K562 (cell line): ENCODE results near the gene CLCN6. TPM values are rescaled to one million over a fixed set of nuclear protein-coding genes. Genes with fewer than 3 reads are reported as not detected.

Experiments
- CREM ChIP-seq: IDR thresholded peaks from 2 replicates; pipeline ENCODE4 v1.6.1; 2014; ENCODE audit warnings: antibody characterized with exemption, low read depth
- EP300 ChIP-seq: IDR thresholded peaks from 2 replicates; pipeline ENCODE4 v1.6.1; 2012; ENCODE audit warnings: low read length, improper control_type of control experiment
- EWSR1 ChIP-seq: fragments of 450-650 bp; IDR thresholded peaks from 2 replicates; pipeline ENCODE4 v1.6.1; 2018; ENCODE audit warnings: borderline replicate concordance, mild to moderate bottlenecking, low read depth, moderate library complexity; ENCODE audit not compliant: partially characterized antibody
- HMGN3 ChIP-seq: IDR thresholded peaks from 2 replicates; pipeline ENCODE4 v1.6.1; 2011; ENCODE audit warnings: borderline replicate concordance, low read depth, mild to moderate bottlenecking, mixed read lengths, low read length; ENCODE audit not compliant: insufficient read length; ENCODE audit errors: extremely low read depth
- HNRNPH1 ChIP-seq: fragments of 200-400 bp; formaldehyde crosslinking; optimal IDR thresholded peaks from 2 replicates; pipeline ENCODE3; 2017; ENCODE audit warnings: low read depth, mild to moderate bottlenecking, low read length, moderate library complexity
- HSF4 ChIP-seq: fragments of 250-450 bp; sonication (Bioruptor Pico); IDR thresholded peaks from 2 replicates; pipeline ENCODE4 v2.1.2; 2022; ENCODE audit warnings: mild to moderate bottlenecking, moderate library complexity, borderline replicate concordance
- KLF6 ChIP-seq: fragments of 250-450 bp; sonication (Bioruptor Pico); IDR thresholded peaks from 2 replicates; pipeline ENCODE4 v1.4.0; 2020; ENCODE audit warnings: mild to moderate bottlenecking, moderate library complexity, borderline replicate concordance
- MAFG ChIP-seq: fragments of 450-650 bp; conservative IDR thresholded peaks from 2 replicates; pipeline ENCODE4 v1.6.1; 2016; ENCODE audit warnings: missing genetic modification characterization, missing compliant biosample characterization
- MBD2 ChIP-seq: sonication (generic); IDR thresholded peaks from 2 replicates; pipeline ENCODE4 v1.6.1; 2016; ENCODE audit warnings: low read depth, borderline replicate concordance
- MYBL2 ChIP-seq, 2 experiments: fragments of 450-650 bp in 1 of 2; sonication (generic) in 1 of 2; formaldehyde crosslinking in 1 of 2; IDR thresholded peaks; 2 replicates each; pipeline versions ENCODE4 v1.6.1 to v1.8.1; 2017 to 2022; ENCODE audit warnings: borderline replicate concordance in 1 of 2, inconsistent platforms in 1 of 2, low read depth in 1 of 2, mild to moderate bottlenecking in 1 of 2, missing genetic modification reagents in 1 of 2, moderate library complexity in 1 of 2
- NELFE ChIP-seq: IDR thresholded peaks from 2 replicates; pipeline ENCODE4 v1.6.1; 2011; ENCODE audit warnings: mild to moderate bottlenecking; ENCODE audit not compliant: insufficient read depth, insufficient read length
- PML ChIP-seq: IDR thresholded peaks from 2 replicates; pipeline ENCODE4 v1.6.1; 2012; ENCODE audit warnings: low read length, inconsistent platforms
- PPARD ChIP-seq: fragments of 250-450 bp; sonication (Bioruptor Pico); IDR thresholded peaks from 2 replicates; pipeline ENCODE4 v1.8.0; 2022; ENCODE audit warnings: inconsistent platforms, mild to moderate bottlenecking, moderate library complexity
- PTTG1 ChIP-seq: fragments of 450-650 bp; IDR thresholded peaks from 2 replicates; pipeline ENCODE4 v1.6.1; 2016; ENCODE audit warnings: low read depth, mild to moderate bottlenecking, missing genetic modification characterization, missing compliant biosample characterization
- SMAD4 ChIP-seq: fragments of 250-450 bp; sonication (Bioruptor Pico); conservative IDR thresholded peaks from 2 replicates; pipeline ENCODE4 v1.8.0; 2021; ENCODE audit warnings: inconsistent platforms, mild to moderate bottlenecking, moderate library complexity
- TFAM ChIP-seq: fragments of 250-450 bp; sonication (Bioruptor Pico); conservative IDR thresholded peaks from 2 replicates; pipeline ENCODE4 v1.5.0; 2021; ENCODE audit warnings: mild to moderate bottlenecking, moderate library complexity
- U2AF2 ChIP-seq: fragments of 200-400 bp; formaldehyde crosslinking; optimal IDR thresholded peaks from 2 replicates; pipeline ENCODE3; 2017; ENCODE audit warnings: low read depth, mild to moderate bottlenecking, low read length
- ZFX ChIP-seq: sonication (generic); formaldehyde crosslinking; IDR thresholded peaks from 2 replicates; pipeline ENCODE4 v1.8.0; 2022; ENCODE audit warnings: mild to moderate bottlenecking, missing genetic modification reagents, moderate library complexity
- ZNF121 ChIP-seq: sonication (generic); formaldehyde crosslinking; conservative IDR thresholded peaks from 2 replicates; pipeline ENCODE4 v1.8.0; 2022; ENCODE audit warnings: missing genetic modification reagents
- polyA plus RNA-seq, 8 experiments: library from polyadenylated mRNA; depleted of rRNA in 4 of 8; stranded (reverse) in 5 of 8; unstranded in 3 of 8; fragments of >200 nt; fragmentation: Nextera tagmentation in 2 of 8; fragmentation: Illumina TruSeq in 1 of 8; extraction: Ambion mirVana in 2 of 8; extraction: Trizol in 1 of 8; gene quantifications; 2 replicates each; pipeline versions ENCODE4 v1.2.1 to v1.2.3, GENCODE V29; 2011 to 2014; ENCODE audit warnings: inconsistent platforms in 1 of 8, missing spikeins in 1 of 8
- total RNA-seq, 7 experiments: library from RNA; depleted of rRNA in 6 of 7; stranded (reverse); fragments of >200 nt in 6 of 7; fragmentation: Illumina TruSeq in 2 of 7; extraction: Trizol in 2 of 7; gene quantifications; 2 replicates each; pipeline versions ENCODE4 v1.2.1 to v1.2.3, GENCODE V29; 2011 to 2021; ENCODE audit warnings: low replicate concordance in 1 of 7
- TF ChIP-seq, protein P1 (sequence below): IDR thresholded peaks from 3 replicates; pipeline ENCODE4 v1.6.1; 2011; ENCODE audit warnings: borderline replicate concordance, mild to moderate bottlenecking; ENCODE audit not compliant: insufficient read length, insufficient read depth
- TF ChIP-seq, protein P2 (sequence below): fragments of 450-650 bp; IDR thresholded peaks from 2 replicates; pipeline ENCODE4 v1.6.1; 2016; ENCODE audit warnings: missing biosample characterization, missing genetic modification characterization
- TF ChIP-seq, protein P3 (sequence below), 2 experiments: fragments of 450-650 bp in 1 of 2; sonication (generic) in 1 of 2; formaldehyde crosslinking; conservative IDR thresholded peaks; 2 replicates each; pipeline versions ENCODE4 v1.4.0 to v1.8.1; 2020 to 2022; ENCODE audit warnings: mild to moderate bottlenecking in 1 of 2, missing genetic modification reagents in 1 of 2
- TF ChIP-seq, protein P4 (sequence below): fragments of 250-450 bp; sonication (Bioruptor Pico); IDR thresholded peaks from 2 replicates; pipeline ENCODE4 v1.5.0; 2021; ENCODE audit warnings: mild to moderate bottlenecking, borderline replicate concordance

The CLCN6 gene
- total and polyA plus RNA-seq, 9 of the 15 experiments (the other 6 are each of a cell fraction or from before 2014, with no cell fraction given) = 2.0 to 21.8 (median 13.6) TPM

DNA sequence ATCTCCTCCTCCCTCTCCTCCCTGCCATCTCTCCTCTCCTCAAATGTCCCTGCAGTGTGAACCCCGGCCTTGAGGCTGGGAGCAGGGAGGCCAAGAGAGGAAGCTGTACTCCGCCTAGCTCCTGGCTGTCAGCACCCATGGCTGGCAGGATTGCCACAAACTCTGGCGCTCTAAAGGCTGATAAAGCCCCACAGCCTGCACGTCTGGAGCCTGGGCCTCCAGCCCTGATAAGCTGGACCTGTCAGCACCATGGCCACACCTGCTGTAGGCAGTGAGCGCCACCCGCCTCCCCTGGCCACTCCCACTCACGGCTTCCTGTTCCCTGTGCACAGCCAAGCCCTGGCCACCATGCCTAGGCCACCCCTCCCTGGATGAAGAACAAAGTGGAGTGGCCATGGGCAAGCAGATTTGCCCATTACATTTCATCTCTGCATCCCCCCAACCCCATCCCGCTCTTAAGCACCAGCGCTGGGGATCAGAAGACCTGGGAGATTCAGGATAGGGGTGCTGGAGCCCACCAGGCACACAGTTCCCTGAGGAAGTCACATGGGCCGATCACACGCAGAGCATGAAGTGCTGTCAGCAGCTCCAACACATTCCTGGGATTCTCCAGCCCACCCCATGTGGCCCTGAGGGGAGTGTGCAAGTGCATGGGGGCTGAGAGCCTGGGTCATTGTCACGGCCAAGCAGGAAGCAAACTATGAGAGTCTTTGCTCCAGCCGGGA is 77.0 kb downstream of the CLCN6 start (continued):
- TF ChIP-seq, protein P1, sequence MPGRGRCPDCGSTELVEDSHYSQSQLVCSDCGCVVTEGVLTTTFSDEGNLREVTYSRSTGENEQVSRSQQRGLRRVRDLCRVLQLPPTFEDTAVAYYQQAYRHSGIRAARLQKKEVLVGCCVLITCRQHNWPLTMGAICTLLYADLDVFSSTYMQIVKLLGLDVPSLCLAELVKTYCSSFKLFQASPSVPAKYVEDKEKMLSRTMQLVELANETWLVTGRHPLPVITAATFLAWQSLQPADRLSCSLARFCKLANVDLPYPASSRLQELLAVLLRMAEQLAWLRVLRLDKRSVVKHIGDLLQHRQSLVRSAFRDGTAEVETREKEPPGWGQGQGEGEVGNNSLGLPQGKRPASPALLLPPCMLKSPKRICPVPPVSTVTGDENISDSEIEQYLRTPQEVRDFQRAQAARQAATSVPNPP = no peak
- TF ChIP-seq MBD2 (peak; percentile 89), CREM (peak; percentile 87), ZNF121 (CRISPR knock-in tag) (no peak), HNRNPH1 (no peak), MAFG (no peak), PTTG1 (tag) (no peak), MYBL2 (IDR thresholded peaks at IDR 0.05; ENCODE audit: low read depth) (no peak), MYBL2 (CRISPR knock-in tag; IDR thresholded peaks at IDR 0.05; ENCODE audit: borderline replicate concordance) (no peak), HMGN3 (peak; percentile 99), NELFE (no peak), PPARD (no peak), KLF6 (CRISPR knock-in tag) (peak; percentile 70; the same call in 1 of the 2 replicates), EP300 (peak; percentile 93), U2AF2 (no peak), TFAM (CRISPR knock-in tag) (no peak), ZFX (peak; percentile 64), HSF4 (CRISPR knock-in tag) (no peak; the same call in 1 of the 2 replicates), SMAD4 (CRISPR knock-in tag) (peak; percentile 99), PML (peak; percentile 95), EWSR1 (no peak)
- TF ChIP-seq, protein P2, sequence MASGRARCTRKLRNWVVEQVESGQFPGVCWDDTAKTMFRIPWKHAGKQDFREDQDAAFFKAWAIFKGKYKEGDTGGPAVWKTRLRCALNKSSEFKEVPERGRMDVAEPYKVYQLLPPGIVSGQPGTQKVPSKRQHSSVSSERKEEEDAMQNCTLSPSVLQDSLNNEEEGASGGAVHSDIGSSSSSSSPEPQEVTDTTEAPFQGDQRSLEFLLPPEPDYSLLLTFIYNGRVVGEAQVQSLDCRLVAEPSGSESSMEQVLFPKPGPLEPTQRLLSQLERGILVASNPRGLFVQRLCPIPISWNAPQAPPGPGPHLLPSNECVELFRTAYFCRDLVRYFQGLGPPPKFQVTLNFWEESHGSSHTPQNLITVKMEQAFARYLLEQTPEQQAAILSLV = no peak
- TF ChIP-seq, protein P3, sequence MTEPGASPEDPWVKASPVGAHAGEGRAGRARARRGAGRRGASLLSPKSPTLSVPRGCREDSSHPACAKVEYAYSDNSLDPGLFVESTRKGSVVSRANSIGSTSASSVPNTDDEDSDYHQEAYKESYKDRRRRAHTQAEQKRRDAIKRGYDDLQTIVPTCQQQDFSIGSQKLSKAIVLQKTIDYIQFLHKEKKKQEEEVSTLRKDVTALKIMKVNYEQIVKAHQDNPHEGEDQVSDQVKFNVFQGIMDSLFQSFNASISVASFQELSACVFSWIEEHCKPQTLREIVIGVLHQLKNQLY (CRISPR knock-in tag; conservative IDR thresholded peaks at IDR 0.05) = no peak
- TF ChIP-seq, protein P4, sequence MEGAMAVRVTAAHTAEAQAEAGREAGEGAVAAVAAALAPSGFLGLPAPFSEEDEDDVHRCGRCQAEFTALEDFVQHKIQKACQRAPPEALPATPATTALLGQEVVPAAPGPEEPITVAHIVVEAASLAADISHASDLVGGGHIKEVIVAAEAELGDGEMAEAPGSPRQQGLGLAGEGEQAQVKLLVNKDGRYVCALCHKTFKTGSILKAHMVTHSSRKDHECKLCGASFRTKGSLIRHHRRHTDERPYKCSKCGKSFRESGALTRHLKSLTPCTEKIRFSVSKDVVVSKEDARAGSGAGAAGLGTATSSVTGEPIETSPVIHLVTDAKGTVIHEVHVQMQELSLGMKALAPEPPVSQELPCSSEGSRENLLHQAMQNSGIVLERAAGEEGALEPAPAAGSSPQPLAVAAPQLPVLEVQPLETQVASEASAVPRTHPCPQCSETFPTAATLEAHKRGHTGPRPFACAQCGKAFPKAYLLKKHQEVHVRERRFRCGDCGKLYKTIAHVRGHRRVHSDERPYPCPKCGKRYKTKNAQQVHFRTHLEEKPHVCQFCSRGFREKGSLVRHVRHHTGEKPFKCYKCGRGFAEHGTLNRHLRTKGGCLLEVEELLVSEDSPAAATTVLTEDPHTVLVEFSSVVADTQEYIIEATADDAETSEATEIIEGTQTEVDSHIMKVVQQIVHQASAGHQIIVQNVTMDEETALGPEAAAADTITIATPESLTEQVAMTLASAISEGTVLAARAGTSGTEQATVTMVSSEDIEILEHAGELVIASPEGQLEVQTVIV (CRISPR knock-in tag) = no peak
